ENCODE results near the gene SEMA6A. TPM values are rescaled to one million over a fixed set of nuclear protein-coding genes. Genes with fewer than 3 reads are reported as not detected.

The SEMA6A gene
- total and polyA plus RNA-seq, 2 of the 13 experiments (the other 11 are each of a cell fraction or from before 2014, with no cell fraction given): 5.1 to 6.5 TPM

DNA sequence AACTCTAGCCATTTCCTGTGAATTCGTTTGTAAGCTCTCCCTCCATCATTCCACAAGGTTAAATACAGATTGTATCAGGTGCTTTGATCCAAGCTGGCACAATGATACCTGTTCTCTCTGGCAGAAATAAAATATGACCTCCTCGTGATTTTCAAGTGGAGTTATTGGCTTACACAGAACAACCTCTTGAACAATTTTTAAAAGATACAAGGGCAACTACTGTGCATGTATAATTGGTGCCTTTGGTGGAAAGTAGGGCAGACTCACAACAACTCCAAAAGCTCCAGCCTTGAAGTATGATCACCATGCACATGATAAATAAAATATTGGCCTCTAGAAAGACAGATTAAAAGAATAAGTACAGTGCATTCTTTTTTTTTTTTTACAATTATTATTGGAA is 106.0 kb downstream of the SEMA6A start (continued):
- TF ChIP-seq, protein P1, sequence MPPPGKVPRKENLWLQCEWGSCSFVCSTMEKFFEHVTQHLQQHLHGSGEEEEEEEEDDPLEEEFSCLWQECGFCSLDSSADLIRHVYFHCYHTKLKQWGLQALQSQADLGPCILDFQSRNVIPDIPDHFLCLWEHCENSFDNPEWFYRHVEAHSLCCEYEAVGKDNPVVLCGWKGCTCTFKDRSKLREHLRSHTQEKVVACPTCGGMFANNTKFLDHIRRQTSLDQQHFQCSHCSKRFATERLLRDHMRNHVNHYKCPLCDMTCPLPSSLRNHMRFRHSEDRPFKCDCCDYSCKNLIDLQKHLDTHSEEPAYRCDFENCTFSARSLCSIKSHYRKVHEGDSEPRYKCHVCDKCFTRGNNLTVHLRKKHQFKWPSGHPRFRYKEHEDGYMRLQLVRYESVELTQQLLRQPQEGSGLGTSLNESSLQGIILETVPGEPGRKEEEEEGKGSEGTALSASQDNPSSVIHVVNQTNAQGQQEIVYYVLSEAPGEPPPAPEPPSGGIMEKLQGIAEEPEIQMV (CRISPR knock-in tag; IDR thresholded peaks at IDR 0.05; ENCODE audit: low read depth): no peak
- TF ChIP-seq JARID2 (CRISPR knock-in tag; IDR thresholded peaks at IDR 0.05; ENCODE audit: insufficient replicate concordance) (no peak), ARNT2 (CRISPR knock-in tag; IDR thresholded peaks at IDR 0.05; ENCODE audit: low read depth) (no peak), THAP11 (CRISPR knock-in tag; IDR thresholded peaks at IDR 0.05) (no peak), NR2F1 (CRISPR knock-in tag; IDR thresholded peaks at IDR 0.05) (no peak), POLR2AphosphoS5 (IDR thresholded peaks at IDR 0.05; ENCODE audit: low read depth, low read length) (no peak)

DNA sequence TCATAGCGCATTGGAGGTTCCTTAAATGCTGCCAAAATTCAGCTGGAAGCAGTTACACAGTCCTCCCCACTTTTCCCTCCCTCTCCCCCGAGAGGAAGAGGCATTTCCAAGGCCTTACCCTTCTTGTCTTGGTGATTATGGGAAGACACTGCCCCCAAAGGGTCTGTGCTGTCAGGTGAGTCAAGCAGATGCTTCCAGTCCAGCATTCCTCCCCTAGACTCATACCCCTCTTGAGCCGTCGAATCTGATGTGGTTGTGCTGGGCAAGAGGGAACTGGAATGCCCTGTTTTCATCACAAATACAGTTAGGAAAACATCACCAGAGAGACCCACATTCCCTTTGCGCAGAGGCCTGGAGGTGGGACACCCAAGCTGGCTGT is 107.2 kb downstream of the SEMA6A start:
- H3K79me2 ChIP-seq (ENCODE audit: insufficient read depth, low read length): no peaks in the 10 kb centered on the region
- H3K4me2 ChIP-seq (ENCODE audit: low read depth, low read length): no peak overlapping the region
- H3K9ac ChIP-seq (ENCODE audit: insufficient read depth, low read depth, low read length): no peak overlapping the region
- intact Hi-C loops (cut with micrococcal nuclease; ENCODE audit: unreplicated experiment): no loop called here
- no peak for FAIRE-seq
- no peaks in the 10 kb centered on the region for H3K4me1 ChIP-seq (ENCODE audit: insufficient read depth, low read length)
- ATAC-seq: no peak
- H3K36me3 ChIP-seq (replicated peaks in 1 of 2; ENCODE audit: control insufficient read depth in 1 of 2, insufficient read depth in 2 of 2, low read length in 2 of 2): 0 out of 5 replicates have a peak, but pooled peaks cover 0 to 5% of the 10 kb centered on the region in 2 experiments
- no peak for TF ChIP-seq ZNF253 (CRISPR knock-in tag; IDR thresholded peaks at IDR 0.05; ENCODE audit: borderline replicate concordance)
- TF ChIP-seq, protein P2, sequence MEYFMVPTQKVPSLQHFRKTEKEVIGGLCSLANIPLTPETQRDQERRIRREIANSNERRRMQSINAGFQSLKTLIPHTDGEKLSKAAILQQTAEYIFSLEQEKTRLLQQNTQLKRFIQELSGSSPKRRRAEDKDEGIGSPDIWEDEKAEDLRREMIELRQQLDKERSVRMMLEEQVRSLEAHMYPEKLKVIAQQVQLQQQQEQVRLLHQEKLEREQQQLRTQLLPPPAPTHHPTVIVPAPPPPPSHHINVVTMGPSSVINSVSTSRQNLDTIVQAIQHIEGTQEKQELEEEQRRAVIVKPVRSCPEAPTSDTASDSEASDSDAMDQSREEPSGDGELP (IDR thresholded peaks at IDR 0.05; ENCODE audit: borderline replicate concordance, low read depth): no peak
- TF ChIP-seq ONECUT2 (CRISPR knock-in tag; IDR thresholded peaks at IDR 0.05): no peak
- TF ChIP-seq, protein P3, sequence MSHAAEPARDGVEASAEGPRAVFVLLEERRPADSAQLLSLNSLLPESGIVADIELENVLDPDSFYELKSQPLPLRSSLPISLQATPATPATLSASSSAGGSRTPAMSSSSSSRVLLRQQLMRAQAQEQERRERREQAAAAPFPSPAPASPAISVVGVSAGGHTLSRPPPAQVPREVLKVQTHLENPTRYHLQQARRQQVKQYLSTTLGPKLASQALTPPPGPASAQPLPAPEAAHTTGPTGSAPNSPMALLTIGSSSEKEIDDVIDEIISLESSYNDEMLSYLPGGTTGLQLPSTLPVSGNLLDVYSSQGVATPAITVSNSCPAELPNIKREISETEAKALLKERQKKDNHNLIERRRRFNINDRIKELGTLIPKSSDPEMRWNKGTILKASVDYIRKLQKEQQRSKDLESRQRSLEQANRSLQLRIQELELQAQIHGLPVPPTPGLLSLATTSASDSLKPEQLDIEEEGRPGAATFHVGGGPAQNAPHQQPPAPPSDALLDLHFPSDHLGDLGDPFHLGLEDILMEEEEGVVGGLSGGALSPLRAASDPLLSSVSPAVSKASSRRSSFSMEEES (CRISPR knock-in tag; IDR thresholded peaks at IDR 0.05): no peak
- no peak for TF ChIP-seq TSC22D2 (CRISPR knock-in tag; IDR thresholded peaks at IDR 0.05; ENCODE audit: borderline replicate concordance)
- TF ChIP-seq RBM39 (IDR thresholded peaks at IDR 0.05; ENCODE audit: low read depth, low read length, poor library complexity, severe bottlenecking): no peak
- CTCF ChIA-PET (ENCODE audit: low intra/inter-chr PET ratio, low total read pairs): no interaction called here
- H4K20me1 ChIP-seq (ENCODE audit: insufficient read depth, low read length): no peaks in the 10 kb centered on the region
- no peak overlapping the region for H3K27ac ChIP-seq (ENCODE audit: extremely low read length, insufficient read depth, low read length)
- H3K27me3 ChIP-seq (ENCODE audit: control insufficient read depth in 1 of 2, insufficient read depth in 2 of 2, low read length in 2 of 2): no peaks in the 10 kb centered on the region
- POLR2A ChIA-PET: no interaction called here
- in situ Hi-C loops (cut with HindIII; ENCODE audit: extremely low pct_ligation_motif_present, low pct_unique_long_range_greater_than_20kb): no loop called here
- no peaks in the 10 kb centered on the region for H3K9me3 ChIP-seq (ENCODE audit: low read length)
- no peak overlapping the region for H3K4me3 ChIP-seq (replicated peaks in 1 of 3; ENCODE audit: insufficient read depth in 1 of 3, low read depth in 2 of 3, low read length in 3 of 3)
- DNase-seq (ENCODE audit: low spot score): no peak
- H2AFZ ChIP-seq (ENCODE audit: low read length): no peak overlapping the region
- WGBS (ENCODE audit: low lambda C conversion rate): 100% methylated on average over 5 of the region's 5 CpGs
- no TSS peak for BruUV-seq (replicated peaks)

All from HepG2 (cell line).